Ovary (tissue), 3 donors: Measurements from ENCODE around the gene LIMA1.
A peak's percentile ranks its signal among the peaks of the same experiment; 100 is the strongest.

ENCODE experiments used
- CTCF ChIP-seq, 3 donors: fragments of 450-650 bp in 2 of 3; fragments of 200-600 bp in 1 of 3; IDR thresholded peaks; one replicate each; pipeline versions ENCODE4 v1.5.1 to v1.8.0; 2016 to 2022; ENCODE audit warnings: antibody characterized with exemption in 3 of 3, mild to moderate bottlenecking in 1 of 3
- EP300 ChIP-seq: sonication (generic); formaldehyde crosslinking; IDR thresholded peaks from one replicate; pipeline ENCODE4 v1.6.1; 2017; ENCODE audit warnings: antibody characterized with exemption
- POLR2A ChIP-seq: fragments of 450-650 bp; IDR thresholded peaks from one replicate; pipeline ENCODE4 v1.6.1; 2017; ENCODE audit warnings: antibody characterized with exemption, mild to moderate bottlenecking, moderate library complexity
- donor health status: DM: no; HTN: no; CAD: no.

- TF ChIP-seq CTCF (IDR thresholded peaks at IDR 0.05) (peak; percentile 41 to 78 (median 77)), POLR2A (peak; percentile 16), EP300 (no peak)
Measured at GRCh38 chr12:50174971-50175715, 108.2 kb downstream of the LIMA1 start.
